K562 (cell line): ENCODE measurements around the gene FNDC11. TPM values are rescaled to one million over a fixed set of nuclear protein-coding genes. Genes with fewer than 3 reads are reported as not detected.

ENCODE experiments used
- ADNP ChIP-seq: fragments of 200-800 bp; sonication (Bioruptor generic); IDR thresholded peaks from 2 replicates; pipeline ENCODE4 v1.6.1; 2016; ENCODE audit warnings: missing genetic modification characterization, missing compliant biosample characterization
- ATF7 ChIP-seq: fragments of 450-650 bp; IDR thresholded peaks from 2 replicates; pipeline ENCODE4 v1.7.1; 2014; ENCODE audit warnings: mild to moderate bottlenecking, moderate library complexity
- CAMTA2 ChIP-seq: fragments of 250-450 bp; sonication (Bioruptor Pico); conservative IDR thresholded peaks from 2 replicates; pipeline ENCODE4 v1.5.1; 2022
- CBX3 ChIP-seq, 2 experiments: IDR thresholded peaks; 1 replicate in 1 of 2; 2 replicates in 1 of 2; pipeline ENCODE4 v1.6.1; 2012; ENCODE audit warnings: inconsistent platforms in 2 of 2, low read length in 2 of 2, borderline replicate concordance in 1 of 2, control low read depth in 1 of 2
- CSDE1 ChIP-seq, 2 experiments: fragments of 450-650 bp; IDR thresholded peaks; 2 replicates each; pipeline ENCODE4 v1.6.1; 2016; ENCODE audit warnings: mild to moderate bottlenecking in 1 of 2
- E4F1 ChIP-seq: fragments of 250-450 bp; sonication (Bioruptor Pico); IDR thresholded peaks from 2 replicates; pipeline ENCODE4 v1.5.0; 2021; ENCODE audit warnings: mild to moderate bottlenecking, borderline replicate concordance
- FOXO4 ChIP-seq: fragments of 450-650 bp; formaldehyde crosslinking; IDR thresholded peaks from 2 replicates; pipeline ENCODE4 v1.4.0; 2020; ENCODE audit warnings: mild to moderate bottlenecking, moderate library complexity
- FOXP4 ChIP-seq: sonication (generic); formaldehyde crosslinking; IDR thresholded peaks from 2 replicates; pipeline ENCODE4 v1.8.0; 2022; ENCODE audit warnings: mild to moderate bottlenecking, missing genetic modification reagents, borderline replicate concordance
- KLF16 ChIP-seq: IDR thresholded peaks from 2 replicates; pipeline ENCODE4 v1.6.1; 2016; ENCODE audit warnings: antibody characterized with exemption
- KLF6 ChIP-seq: fragments of 250-450 bp; sonication (Bioruptor Pico); IDR thresholded peaks from 2 replicates; pipeline ENCODE4 v1.4.0; 2020; ENCODE audit warnings: mild to moderate bottlenecking, moderate library complexity, borderline replicate concordance
- MBD1 ChIP-seq: fragments of 250-450 bp; sonication (Bioruptor Pico); IDR thresholded peaks from 2 replicates; pipeline ENCODE4 v1.8.0; 2022; ENCODE audit warnings: inconsistent platforms
- MEF2D ChIP-seq: conservative IDR thresholded peaks from 2 replicates; pipeline ENCODE4 v1.6.1; 2016; ENCODE audit warnings: low read depth, missing genetic modification characterization, missing compliant biosample characterization
- NFRKB ChIP-seq: fragments of 450-650 bp; IDR thresholded peaks from 2 replicates; pipeline ENCODE4 v1.6.1; 2016; ENCODE audit warnings: low read depth
- PPARD ChIP-seq: fragments of 250-450 bp; sonication (Bioruptor Pico); IDR thresholded peaks from 2 replicates; pipeline ENCODE4 v1.8.0; 2022; ENCODE audit warnings: inconsistent platforms, mild to moderate bottlenecking, moderate library complexity
- PRPF4 ChIP-seq: fragments of 200-400 bp; formaldehyde crosslinking; IDR thresholded peaks from one replicate; pipeline ENCODE4 v1.6.1; 2017; ENCODE audit warnings: low read length, low read depth, mild to moderate bottlenecking; ENCODE audit not compliant: insufficient read depth, poor library complexity, severe bottlenecking
- PURB ChIP-seq: sonication (generic); formaldehyde crosslinking; IDR thresholded peaks from 2 replicates; pipeline ENCODE4 v1.9.0; 2021; ENCODE audit warnings: low read depth, mild to moderate bottlenecking, missing genetic modification reagents
- RAD51 ChIP-seq: fragments of 450-650 bp; IDR thresholded peaks from 2 replicates; pipeline ENCODE4 v1.7.1; 2016; ENCODE audit warnings: low read depth, mild to moderate bottlenecking, borderline replicate concordance
- ZNF174 ChIP-seq: fragments of 250-450 bp; sonication (Bioruptor Pico); IDR thresholded peaks from 2 replicates; pipeline ENCODE4 v1.4.0; 2020; ENCODE audit warnings: mild to moderate bottlenecking
- ZNF263 ChIP-seq: sonication (generic); formaldehyde crosslinking; IDR thresholded peaks from 2 replicates; pipeline ENCODE4 v1.8.0; 2022; ENCODE audit warnings: mild to moderate bottlenecking, missing genetic modification reagents, borderline replicate concordance
- ZNF274 ChIP-seq: IDR thresholded peaks from 2 replicates; pipeline ENCODE4 v1.6.1; 2011; ENCODE audit warnings: low read depth, mild to moderate bottlenecking, low read length, moderate library complexity, borderline replicate concordance
- ZNF507 ChIP-seq: conservative IDR thresholded peaks from 2 replicates; pipeline ENCODE4 v1.6.1; 2017; ENCODE audit warnings: missing genetic modification characterization, missing compliant biosample characterization
- polyA plus RNA-seq, 8 experiments: library from polyadenylated mRNA; depleted of rRNA in 4 of 8; stranded (reverse) in 5 of 8; unstranded in 3 of 8; fragments of >200 nt; fragmentation: Nextera tagmentation in 2 of 8; fragmentation: Illumina TruSeq in 1 of 8; extraction: Ambion mirVana in 2 of 8; extraction: Trizol in 1 of 8; gene quantifications; 2 replicates each; pipeline versions ENCODE4 v1.2.1 to v1.2.3, GENCODE V29; 2011 to 2014; ENCODE audit warnings: inconsistent platforms in 1 of 8, missing spikeins in 1 of 8
- total RNA-seq, 7 experiments: library from RNA; depleted of rRNA in 6 of 7; stranded (reverse); fragments of >200 nt in 6 of 7; fragmentation: Illumina TruSeq in 2 of 7; extraction: Trizol in 2 of 7; gene quantifications; 2 replicates each; pipeline versions ENCODE4 v1.2.1 to v1.2.3, GENCODE V29; 2011 to 2021; ENCODE audit warnings: low replicate concordance in 1 of 7

The FNDC11 gene
- total and polyA plus RNA-seq, 9 of the 15 experiments (the other 6 are each of a cell fraction or from before 2014, with no cell fraction given) = 0.08 to 2.3 (median 0.64) TPM; not detected in 2

- TF ChIP-seq E4F1 (CRISPR knock-in tag) = no peak
- no peak for TF ChIP-seq MBD1 (CRISPR knock-in tag)
- TF ChIP-seq FOXO4 = no peak
- TF ChIP-seq KLF6 (CRISPR knock-in tag) = peak; percentile 81; the same call in 1 of the 2 replicates
- TF ChIP-seq KLF16 = peak; percentile 99
- no peak for TF ChIP-seq ZNF507 (tag)
- no peak for TF ChIP-seq ZNF263 (CRISPR knock-in tag)
- TF ChIP-seq NFRKB = no peak
- TF ChIP-seq ADNP (tag) = no peak
- no peak for TF ChIP-seq PURB (CRISPR knock-in tag)
- TF ChIP-seq FOXP4 (CRISPR knock-in tag) = no peak
- peak; percentile 86 for TF ChIP-seq PRPF4
- no peak for TF ChIP-seq CBX3 (IDR thresholded peaks at IDR 0.05; ENCODE audit: borderline replicate concordance in 1 of 2, low read length in 2 of 2)
- no peak for TF ChIP-seq CSDE1 (IDR thresholded peaks at IDR 0.05)
- no peak for TF ChIP-seq PPARD (CRISPR knock-in tag)
- TF ChIP-seq MEF2D (tag) = no peak
- TF ChIP-seq ATF7 = no peak
- TF ChIP-seq RAD51 = no peak
- no peak for TF ChIP-seq ZNF274
- TF ChIP-seq CAMTA2 (CRISPR knock-in tag) = no peak
- no peak for TF ChIP-seq ZNF174 (CRISPR knock-in tag)
Observed at GRCh38 chr20:63520934-63521601, 32.9 kb upstream of the FNDC11 start (continued).
